VCaP (cell line): ENCODE results near the gene POLR2J2.
A peak's percentile ranks its signal among the peaks of the same experiment; 100 is the strongest.
"Not testable (repeated sequence)": the region's sequence is repeated elsewhere in the genome, so short reads cannot be mapped to it uniquely, and the experiment has no call there.

Experiments used
- H3K27ac ChIP-seq: fragments of 450-650 bp; 2 replicates; pipeline ENCODE4 v1.5.1; 2017
- CTCF ChIP-seq: fragments of 450-650 bp; conservative IDR thresholded peaks from 2 replicates; pipeline ENCODE4 v1.5.1; 2017; ENCODE audit warnings: mild to moderate bottlenecking, moderate library complexity

Gene POLR2J2

GRCh38 chr7:102671166-102671955 lies at the start of gene POLR2J2:
TSS of gene POLR2J2 (minus strand) at chr7:102671663. CDS start at chr7:102671601, 62 bp downstream.
- H3K27ac ChIP-seq, result not testable (repeated sequence)

GRCh38 chr7:102718491-102718890 lies 47.0 kb upstream of the POLR2J2 start:
- H3K27ac ChIP-seq, result not testable (repeated sequence)

GRCh38 chr7:102715718-102716117 lies 44.3 kb upstream of the POLR2J2 start:
- not testable (repeated sequence) for H3K27ac ChIP-seq
- TF ChIP-seq CTCF, result peak; percentile 9; the same call in 1 of the 2 replicates

- not testable (repeated sequence) for H3K27ac ChIP-seq
Measured at GRCh38 chr7:102714774-102715522, 43.5 kb upstream of the POLR2J2 start.

GRCh38 chr7:102713691-102714080 lies 42.2 kb upstream of the POLR2J2 start:
- H3K27ac ChIP-seq, result not testable (repeated sequence)

GRCh38 chr7:102713011-102713690 lies 41.7 kb upstream of the POLR2J2 start:
- H3K27ac ChIP-seq, result not testable (repeated sequence)

GRCh38 chr7:102698962-102699750 lies 27.7 kb upstream of the POLR2J2 start:
- not testable (repeated sequence) for H3K27ac ChIP-seq

- H3K27ac ChIP-seq, result not testable (repeated sequence)
Measured at GRCh38 chr7:102697642-102698512, 26.4 kb upstream of the POLR2J2 start.

- H3K27ac ChIP-seq, result not testable (repeated sequence)
Measured at GRCh38 chr7:102696009-102696408, 24.5 kb upstream of the POLR2J2 start.

GRCh38 chr7:102695033-102695552 lies 23.6 kb upstream of the POLR2J2 start:
- not testable (repeated sequence) for H3K27ac ChIP-seq

- H3K27ac ChIP-seq, result not testable (repeated sequence)
Measured at GRCh38 chr7:102694008-102694407, 22.5 kb upstream of the POLR2J2 start.

GRCh38 chr7:102690602-102691001 lies 19.1 kb upstream of the POLR2J2 start:
- not testable (repeated sequence) for H3K27ac ChIP-seq

- H3K27ac ChIP-seq, result not testable (repeated sequence)
Measured at GRCh38 chr7:102689436-102690282, 18.2 kb upstream of the POLR2J2 start.

- H3K27ac ChIP-seq, result not testable (repeated sequence)
Measured at GRCh38 chr7:102688299-102689036, 17.0 kb upstream of the POLR2J2 start.

GRCh38 chr7:102682560-102682959 lies 11.1 kb upstream of the POLR2J2 start:
- not testable (repeated sequence) for H3K27ac ChIP-seq

- H3K27ac ChIP-seq, result not testable (repeated sequence)
Measured at GRCh38 chr7:102680780-102681179, 9.3 kb upstream of the POLR2J2 start.

- not testable (repeated sequence) for H3K27ac ChIP-seq
Measured at GRCh38 chr7:102675545-102675944, 4.1 kb upstream of the POLR2J2 start.
